ENCODE results near the gene DHDDS.

The DHDDS gene

DNA sequence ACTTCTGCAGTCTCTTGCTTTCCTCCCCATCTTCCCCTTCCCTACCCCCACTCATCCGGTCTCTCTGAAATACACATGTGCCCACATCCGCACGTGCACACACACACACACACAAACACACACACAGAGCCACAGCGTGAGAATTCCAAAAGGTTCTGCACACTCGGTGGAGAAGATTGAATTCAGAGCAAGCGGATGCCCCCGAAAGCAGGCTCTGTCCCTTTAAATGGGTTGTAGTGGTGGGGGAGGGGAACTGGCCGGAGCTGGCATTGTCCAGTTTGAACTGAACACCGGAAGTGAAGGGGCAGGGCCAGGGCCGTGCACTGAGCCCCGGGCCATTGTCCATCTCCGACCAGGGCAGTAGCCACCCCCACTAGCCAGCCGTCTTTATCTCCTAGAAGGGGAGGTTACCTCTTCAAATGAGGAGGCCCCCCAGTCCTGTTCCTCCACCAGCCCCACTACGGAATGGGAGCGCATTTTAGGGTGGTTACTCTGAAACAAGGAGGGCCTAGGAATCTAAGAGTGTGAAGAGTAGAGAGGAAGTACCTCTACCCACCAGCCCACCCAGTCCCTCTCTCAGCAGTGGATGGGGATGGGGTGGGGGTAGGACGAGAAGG lies 22.8 kb upstream of the DHDDS start:
- TF ChIP-seq, protein P1, sequence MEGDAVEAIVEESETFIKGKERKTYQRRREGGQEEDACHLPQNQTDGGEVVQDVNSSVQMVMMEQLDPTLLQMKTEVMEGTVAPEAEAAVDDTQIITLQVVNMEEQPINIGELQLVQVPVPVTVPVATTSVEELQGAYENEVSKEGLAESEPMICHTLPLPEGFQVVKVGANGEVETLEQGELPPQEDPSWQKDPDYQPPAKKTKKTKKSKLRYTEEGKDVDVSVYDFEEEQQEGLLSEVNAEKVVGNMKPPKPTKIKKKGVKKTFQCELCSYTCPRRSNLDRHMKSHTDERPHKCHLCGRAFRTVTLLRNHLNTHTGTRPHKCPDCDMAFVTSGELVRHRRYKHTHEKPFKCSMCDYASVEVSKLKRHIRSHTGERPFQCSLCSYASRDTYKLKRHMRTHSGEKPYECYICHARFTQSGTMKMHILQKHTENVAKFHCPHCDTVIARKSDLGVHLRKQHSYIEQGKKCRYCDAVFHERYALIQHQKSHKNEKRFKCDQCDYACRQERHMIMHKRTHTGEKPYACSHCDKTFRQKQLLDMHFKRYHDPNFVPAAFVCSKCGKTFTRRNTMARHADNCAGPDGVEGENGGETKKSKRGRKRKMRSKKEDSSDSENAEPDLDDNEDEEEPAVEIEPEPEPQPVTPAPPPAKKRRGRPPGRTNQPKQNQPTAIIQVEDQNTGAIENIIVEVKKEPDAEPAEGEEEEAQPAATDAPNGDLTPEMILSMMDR (IDR thresholded peaks at IDR 0.05; ENCODE audit: insufficient read depth, missing control alignments) = no peak
- no peak for FAIRE-seq
- no peak for DNase-seq (ENCODE audit: insufficient read length, low spot score)

DNA sequence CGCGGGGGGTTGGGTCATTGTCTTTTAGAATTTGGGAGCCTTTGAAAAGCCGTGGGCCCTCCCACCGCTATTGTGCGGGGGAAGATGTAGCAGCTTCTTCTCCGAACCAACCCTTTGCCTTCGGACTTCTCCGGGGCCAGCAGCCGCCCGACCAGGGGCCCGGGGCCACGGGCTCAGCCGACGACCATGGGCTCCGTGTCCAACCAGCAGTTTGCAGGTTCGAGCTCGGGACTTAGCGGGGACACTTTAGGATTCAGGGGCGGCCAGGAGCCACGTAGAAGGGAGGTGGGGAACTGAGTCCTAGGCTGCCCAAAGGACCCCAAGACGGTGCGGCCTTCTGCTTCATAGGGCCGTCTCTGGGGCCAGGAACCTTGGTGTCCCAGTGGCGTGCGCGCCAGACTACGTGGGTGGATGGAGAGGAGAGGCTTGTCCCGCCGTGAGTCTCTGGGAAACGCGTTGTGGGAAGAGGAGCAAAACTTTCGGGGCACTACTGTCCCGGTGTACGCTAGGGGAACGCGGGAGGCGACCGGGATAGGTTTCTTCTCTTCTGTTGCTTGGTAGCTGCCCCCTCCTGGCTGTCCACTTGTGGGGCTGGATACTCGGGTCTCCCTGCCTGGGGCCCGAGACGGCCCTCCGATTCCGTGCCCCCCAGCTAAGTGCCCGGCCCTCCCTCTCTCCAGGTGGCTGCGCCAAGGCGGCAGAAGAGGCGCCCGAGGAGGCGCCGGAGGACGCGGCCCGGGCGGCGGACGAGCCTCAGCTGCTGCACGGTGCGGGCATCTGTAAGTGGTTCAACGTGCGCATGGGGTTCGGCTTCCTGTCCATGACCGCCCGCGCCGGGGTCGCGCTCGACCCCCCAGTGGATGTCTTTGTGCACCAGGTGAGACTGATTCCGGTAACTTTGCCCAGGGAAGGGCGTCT lies 21.2 kb upstream of the DHDDS start, which contains the start of gene LIN28A:
Gene LIN28A, plus strand, starts transcription at position 112 of the 918 bp plus-strand sequence. Its CDS starts 75 bp downstream, at position 187.
- TF ChIP-seq, protein P1 (IDR thresholded peaks at IDR 0.05; ENCODE audit: insufficient read depth, missing control alignments) = no peak
- no peak for FAIRE-seq
- DNase-seq (ENCODE audit: insufficient read length, low spot score) = no peak

DNA sequence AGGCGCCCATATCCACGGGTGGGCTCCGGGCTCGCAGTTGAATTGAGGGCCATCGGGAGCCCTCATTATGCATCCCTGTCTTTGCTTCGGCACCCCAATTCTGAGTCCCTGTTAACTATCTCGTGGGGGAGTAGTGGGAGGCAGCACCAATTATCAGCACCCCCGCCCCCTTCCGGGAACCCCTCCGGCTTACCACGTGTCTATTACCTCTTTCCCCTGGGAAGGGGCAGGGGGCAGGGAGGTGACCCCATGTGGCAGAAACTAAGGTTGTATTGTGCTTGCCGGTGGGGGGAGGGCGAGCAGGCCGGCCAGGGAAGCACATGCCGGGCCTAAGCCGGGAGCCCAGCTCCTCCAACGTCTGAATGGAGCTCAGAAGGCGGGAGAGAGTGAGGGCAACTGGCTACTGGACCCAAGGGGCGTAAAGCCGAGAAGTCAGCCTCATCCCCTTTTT lies 20.5 kb upstream of the DHDDS start:
- DNase-seq (ENCODE audit: insufficient read length, low spot score) (no peak), FAIRE-seq (no peak)
- TF ChIP-seq, protein P1 (IDR thresholded peaks at IDR 0.05; ENCODE audit: insufficient read depth, missing control alignments) = no peak

DNA sequence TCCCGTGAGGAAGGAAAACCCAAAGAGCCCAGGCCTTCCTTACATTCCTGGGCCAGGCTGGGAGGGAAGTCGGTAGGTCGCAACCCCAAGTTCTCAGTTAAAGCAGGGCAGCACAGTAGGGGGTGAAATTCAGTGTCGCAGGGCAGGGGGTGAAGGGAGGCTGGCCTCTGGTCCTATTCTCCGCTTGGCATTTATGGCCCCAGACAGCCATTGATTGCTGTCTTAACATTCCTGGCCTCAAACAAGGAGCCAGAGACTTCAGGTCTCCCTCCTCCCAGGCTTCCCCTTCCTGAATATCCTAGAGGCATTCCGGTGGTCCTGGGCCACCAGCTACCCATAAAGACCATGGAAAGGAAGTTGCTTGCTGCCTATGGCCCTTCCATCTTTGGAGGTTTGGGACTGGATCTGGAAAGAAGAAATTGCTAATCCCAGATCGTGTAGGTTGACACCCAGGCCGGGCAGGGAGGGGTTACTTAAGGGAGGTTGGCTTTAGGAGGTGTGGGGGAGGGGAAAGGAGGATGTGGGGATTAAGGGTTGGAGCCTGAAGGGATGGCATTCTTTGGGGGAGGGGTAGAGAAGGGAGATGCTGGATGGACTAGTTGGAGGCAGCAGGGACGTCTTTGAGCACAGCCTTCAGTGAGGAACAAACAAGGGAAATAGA lies 19.8 kb upstream of the DHDDS start:
- DNase-seq (ENCODE audit: insufficient read length, low spot score) (no peak), FAIRE-seq (no peak)
- TF ChIP-seq, protein P1 (IDR thresholded peaks at IDR 0.05; ENCODE audit: insufficient read depth, missing control alignments) = no peak

DNA sequence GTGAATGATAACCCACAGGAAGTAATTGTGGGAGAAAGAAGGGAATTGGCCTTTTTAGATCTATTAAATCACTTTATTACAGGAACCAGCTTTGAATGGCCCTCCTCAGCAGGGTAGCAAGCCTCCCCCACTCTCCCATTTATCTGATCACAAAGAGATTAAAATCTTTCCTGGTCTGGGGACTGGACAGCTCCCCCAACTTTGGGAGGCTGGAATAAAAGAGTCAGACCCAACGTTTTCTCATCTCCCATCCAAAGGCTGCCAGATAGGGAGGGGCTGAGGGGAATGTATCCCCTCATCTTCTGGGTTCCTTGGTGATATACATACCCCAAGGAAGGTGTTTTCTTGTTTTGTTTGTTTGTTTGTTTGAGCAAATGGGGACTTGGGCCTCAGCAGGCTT lies 19.1 kb upstream of the DHDDS start:
- FAIRE-seq (no peak), DNase-seq (ENCODE audit: insufficient read length, low spot score) (no peak)
- TF ChIP-seq, protein P1 (IDR thresholded peaks at IDR 0.05; ENCODE audit: insufficient read depth, missing control alignments) = no peak

DNA sequence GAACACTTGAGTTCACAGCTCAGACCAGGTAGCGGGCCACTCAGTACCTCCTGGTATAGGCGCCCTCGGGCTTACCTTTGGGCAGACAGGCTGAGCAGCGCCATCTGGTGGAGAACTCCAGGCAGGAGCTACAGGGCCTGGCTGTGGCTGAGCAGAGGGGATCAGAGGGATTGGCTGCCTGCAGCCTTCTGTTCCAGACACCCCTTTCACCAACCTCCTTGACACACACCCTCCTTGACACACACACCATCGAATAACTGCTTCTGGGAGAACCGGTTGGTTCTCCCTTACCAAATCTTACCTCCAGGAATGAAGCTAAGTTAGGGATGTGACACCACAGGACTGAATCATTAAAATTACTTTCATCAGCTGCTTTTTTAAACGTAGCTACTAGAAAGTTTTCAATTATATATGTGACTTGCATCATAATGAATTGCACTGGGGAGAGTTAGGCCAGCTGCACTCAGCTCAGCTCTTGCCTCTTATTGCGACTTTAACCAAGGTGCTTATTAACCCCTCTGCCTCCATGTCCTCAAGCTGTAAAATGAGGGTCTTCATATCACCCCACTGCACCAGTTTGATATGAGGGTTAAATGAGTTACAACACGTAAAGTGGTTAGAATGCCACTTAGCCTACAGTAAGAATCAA lies 14.9 kb upstream of the DHDDS start:
- FAIRE-seq (no peak), DNase-seq (ENCODE audit: insufficient read length, low spot score) (peak; percentile 23)
- TF ChIP-seq, protein P1 (IDR thresholded peaks at IDR 0.05; ENCODE audit: insufficient read depth, missing control alignments) = peak; percentile 93
